B cell (primary cell): ENCODE data around the gene SOHLH1. TPM values are rescaled to one million over a fixed set of nuclear protein-coding genes. Genes with fewer than 3 reads are reported as not detected.

Experiments used
- ATAC-seq: fragments of 200-7000 bp; cut with Tn5 transposase; one replicate; pipeline ENCODE4 v1.10.0; 2021; ENCODE audit warnings: low read depth, mild to moderate bottlenecking, moderate number of reproducible peaks, moderate library complexity
- CTCF ChIA-PET: fragments of 350-600 bp; sonication (Branson Sonifier 250); formaldehyde crosslinking; loops from one replicate; lab custom pipeline; 2021; ENCODE audit warnings: antibody characterized with exemption, inconsistent platforms; lab: Charles Lee
- POLR2A ChIA-PET: fragments of 350-600 bp; sonication (Branson Sonifier 250); formaldehyde crosslinking; loops from one replicate; lab custom pipeline; 2021; ENCODE audit warnings: antibody characterized with exemption; lab: Charles Lee
- DNase-seq: peaks from one replicate; pipeline ENCODE4 v3.0.0; 2013
- H2AFZ ChIP-seq: 2 replicates; pipeline ENCODE4 v1.6.1; 2012; ENCODE audit warnings: mild to moderate bottlenecking, low read depth, low read length; ENCODE audit not compliant: insufficient read depth, poor library complexity, severe bottlenecking
- H3K27ac ChIP-seq, 2 donors: 1 replicate in 1 of 2; 2 replicates in 1 of 2; pipeline ENCODE4 v1.5.1; 2012 to 2013; ENCODE audit warnings: low read length in 2 of 2, mild to moderate bottlenecking in 2 of 2, moderate library complexity in 1 of 2
- H3K27me3 ChIP-seq, 4 experiments: fragments of 200-600 bp in 1 of 4; sonication (generic) in 1 of 4; replicated peaks in 1 of 4; 1 replicate in 2 of 4; 2 replicates in 2 of 4; pipeline versions ENCODE4 v1.6.1 to v1.7.0; 2013 to 2016; ENCODE audit warnings: low read length in 3 of 4, mild to moderate bottlenecking in 2 of 4, mixed read lengths in 1 of 4, moderate library complexity in 1 of 4; ENCODE audit not compliant: insufficient read depth in 4 of 4, control insufficient read depth in 3 of 4; ENCODE audit errors: control extremely low read depth in 1 of 4
- H3K36me3 ChIP-seq, 2 experiments: replicated peaks in 1 of 2; 1 replicate in 1 of 2; 2 replicates in 1 of 2; pipeline versions ENCODE4 v1.6.1 to v1.7.1; 2013; ENCODE audit warnings: low read length in 1 of 2; ENCODE audit not compliant: insufficient read depth in 2 of 2, control insufficient read depth in 1 of 2; ENCODE audit errors: control extremely low read depth in 1 of 2, extremely low read depth in 1 of 2
- H3K4me1 ChIP-seq, 2 donors: fragments of 200-600 bp in 1 of 2; sonication (generic) in 1 of 2; 1 replicate in 1 of 2; 2 replicates in 1 of 2; pipeline versions ENCODE4 v1.5.1 to v1.6.1; 2013 to 2017; ENCODE audit warnings: low read length in 2 of 2; ENCODE audit not compliant: control insufficient read depth in 2 of 2, insufficient read depth in 2 of 2
- H3K4me2 ChIP-seq: replicated peaks from 2 replicates; pipeline ENCODE3; 2012; ENCODE audit warnings: mild to moderate bottlenecking, low read depth, low read length; ENCODE audit not compliant: poor library complexity, severe bottlenecking
- H3K4me3 ChIP-seq, 5 experiments: fragments of 200-600 bp in 1 of 5; sonication (generic) in 1 of 5; 1 replicate in 3 of 5; 2 replicates in 2 of 5; pipeline versions ENCODE4 v1.5.1 to v1.7.0; 2011 to 2016; ENCODE audit warnings: low read length in 4 of 5, mild to moderate bottlenecking in 4 of 5, low read depth in 2 of 5, control low read depth in 1 of 5, moderate library complexity in 1 of 5; ENCODE audit not compliant: insufficient read depth in 1 of 5; ENCODE audit errors: control extremely low read depth in 1 of 5, extremely low read depth in 1 of 5
- H3K79me2 ChIP-seq: fragments of 200-600 bp; sonication (generic); one replicate; pipeline ENCODE4 v1.6.0; 2016; ENCODE audit warnings: low read length; ENCODE audit not compliant: control insufficient read depth, insufficient read depth
- H3K9ac ChIP-seq: fragments of 200-600 bp; sonication (generic); 2 replicates; pipeline ENCODE4 v1.6.1; 2017; ENCODE audit warnings: mild to moderate bottlenecking, low read length, moderate library complexity
- H3K9me3 ChIP-seq, 3 donors: one replicate each; pipeline versions ENCODE4 v1.6.1 to v1.7.1; 2013; ENCODE audit warnings: low read length in 2 of 3; ENCODE audit not compliant: control insufficient read depth in 2 of 3, insufficient read depth in 1 of 3; ENCODE audit errors: control extremely low read depth in 1 of 3
- H4K20me1 ChIP-seq: 2 replicates; pipeline ENCODE4 v1.6.0; 2012; ENCODE audit warnings: mild to moderate bottlenecking, low read length; ENCODE audit not compliant: insufficient read depth, control insufficient read depth, poor library complexity, severe bottlenecking
- H3K27ac Mint-ChIP-seq: one replicate; pipeline ENCODE4 v1.8.0; 2021; ENCODE audit warnings: mixed read lengths
- H3K27me3 Mint-ChIP-seq: one replicate; pipeline ENCODE4 v1.8.0; 2021; ENCODE audit warnings: mixed read lengths
- H3K4me1 Mint-ChIP-seq: one replicate; pipeline ENCODE4 v1.8.0; 2021; ENCODE audit warnings: mixed read lengths
- H3K4me3 Mint-ChIP-seq: one replicate; pipeline ENCODE4 v1.8.0; 2021; ENCODE audit warnings: mixed read lengths
- H3K9me3 Mint-ChIP-seq: one replicate; pipeline ENCODE4 v1.8.0; 2022; ENCODE audit warnings: mixed read lengths; ENCODE audit not compliant: insufficient read depth
- EZH2 ChIP-seq: IDR thresholded peaks from 2 replicates; pipeline ENCODE4 v1.6.1; 2012; ENCODE audit warnings: borderline replicate concordance, low read depth, mild to moderate bottlenecking, moderate library complexity, low read length; ENCODE audit not compliant: insufficient read depth, poor library complexity, severe bottlenecking
- WGBS: methylation state at CpG from one replicate; pipeline ENCODE4 v1.1.5; 2013; ENCODE audit warnings: missing lambda C conversion rate; ENCODE audit not compliant: insufficient coverage; 5-methylcytosine and 5-hydroxymethylcytosine counted together
- intact Hi-C: fragments of 100-400 bp; cut with micrococcal nuclease; formaldehyde crosslinking; loops from one replicate; pipeline ENCODE4 v1.10.0; 2022
- polyA plus RNA-seq: library from polyadenylated mRNA; depleted of rRNA; stranded (reverse); fragments of >200 nt; gene quantifications from 2 replicates; pipeline ENCODE4 v1.2.3, GENCODE V29; 2012
- total RNA-seq, 2 donors: library from RNA; stranded (reverse); fragments of 120-200 nt in 1 of 2; gene quantifications; 1 replicate in 1 of 2; 2 replicates in 1 of 2; pipeline versions ENCODE4 v1.2.3 to v1.2.4, GENCODE V29; 2013 to 2022
- TF ChIP-seq, protein P1 (sequence below): fragments of 200-600 bp; IDR thresholded peaks from one replicate; pipeline ENCODE4 v1.8.0; 2022; ENCODE audit warnings: antibody characterized with exemption, mild to moderate bottlenecking

Gene SOHLH1
- total and polyA plus RNA-seq, 2 donors (not counting 1 experiment from before 2014, with no cell fraction given), result not detected

- no peaks in the 10 kb centered on the region for H4K20me1 ChIP-seq
Observed at GRCh38 chr9:135744333-135745070, 45.2 kb upstream of the SOHLH1 start.

More at GRCh38 chr9:135744333-135745070, 45.2 kb upstream of the SOHLH1 start:
- Histone ChIP-seq H3K27me3 (no peaks in the 10 kb centered on the region), H2AFZ (no peak overlapping the region), H3K79me2 (no peaks in the 10 kb centered on the region), H3K9ac (no peak overlapping the region), H3K4me1 (no peaks in the 10 kb centered on the region), H3K36me3 (no peaks in the 10 kb centered on the region), H3K9me3 (no peaks in the 10 kb centered on the region), H3K4me2 (no peak overlapping the region), H3K4me3 (no peak overlapping the region), H3K27ac (no peak overlapping the region)
- intact Hi-C loops, result no loop called here
- Mint-ChIP-seq H3K27ac (no peak overlapping the region), H3K4me3 (no peak overlapping the region), H3K4me1 (no peaks in the 10 kb centered on the region), H3K27me3 (peaks cover 5% of the 10 kb centered on the region), H3K9me3 (no peaks in the 10 kb centered on the region)
- WGBS, result 89% methylated on average over 31 of the region's 33 CpGs
- TF ChIP-seq EZH2, result no peak
- TF ChIP-seq, protein P1, sequence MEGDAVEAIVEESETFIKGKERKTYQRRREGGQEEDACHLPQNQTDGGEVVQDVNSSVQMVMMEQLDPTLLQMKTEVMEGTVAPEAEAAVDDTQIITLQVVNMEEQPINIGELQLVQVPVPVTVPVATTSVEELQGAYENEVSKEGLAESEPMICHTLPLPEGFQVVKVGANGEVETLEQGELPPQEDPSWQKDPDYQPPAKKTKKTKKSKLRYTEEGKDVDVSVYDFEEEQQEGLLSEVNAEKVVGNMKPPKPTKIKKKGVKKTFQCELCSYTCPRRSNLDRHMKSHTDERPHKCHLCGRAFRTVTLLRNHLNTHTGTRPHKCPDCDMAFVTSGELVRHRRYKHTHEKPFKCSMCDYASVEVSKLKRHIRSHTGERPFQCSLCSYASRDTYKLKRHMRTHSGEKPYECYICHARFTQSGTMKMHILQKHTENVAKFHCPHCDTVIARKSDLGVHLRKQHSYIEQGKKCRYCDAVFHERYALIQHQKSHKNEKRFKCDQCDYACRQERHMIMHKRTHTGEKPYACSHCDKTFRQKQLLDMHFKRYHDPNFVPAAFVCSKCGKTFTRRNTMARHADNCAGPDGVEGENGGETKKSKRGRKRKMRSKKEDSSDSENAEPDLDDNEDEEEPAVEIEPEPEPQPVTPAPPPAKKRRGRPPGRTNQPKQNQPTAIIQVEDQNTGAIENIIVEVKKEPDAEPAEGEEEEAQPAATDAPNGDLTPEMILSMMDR, result no peak
- CTCF ChIA-PET, result no interaction called here
- POLR2A ChIA-PET, result no interaction called here
- no peak for DNase-seq
- no peak for ATAC-seq
